Thyroid gland (tissue), 4 donors: ENCODE results near the gene IQGAP2. TPM values are rescaled to one million over a fixed set of nuclear protein-coding genes. Genes with fewer than 3 reads are reported as not detected.
"Not testable (repeated sequence)": the region's sequence is repeated elsewhere in the genome, so short reads cannot be mapped to it uniquely, and the experiment has no call there.

ENCODE experiments used
- DNase-seq, 2 donors: peaks; one replicate each; pipeline ENCODE4 v3.0.0-alpha.2; 2019
- H3K27ac ChIP-seq, 3 donors: fragments of 200-600 bp; sonication (generic); 1 replicate in 2 of 3; 2 replicates in 1 of 3; pipeline ENCODE4 v1.5.1; 2016 to 2019; ENCODE audit warnings: mild to moderate bottlenecking in 1 of 3, moderate library complexity in 1 of 3
- H3K27me3 ChIP-seq: fragments of 200-600 bp; sonication (generic); one replicate; pipeline ENCODE4 v1.5.1; 2019
- H3K36me3 ChIP-seq, 2 donors: fragments of 200-600 bp; sonication (generic); one replicate each; pipeline ENCODE4 v1.5.1; 2016 to 2019
- H3K4me1 ChIP-seq, 2 donors: fragments of 200-600 bp; sonication (generic); one replicate each; pipeline ENCODE4 v1.5.1; 2017 to 2019
- H3K4me3 ChIP-seq, 3 donors: fragments of 200-600 bp; sonication (generic); replicated peaks in 1 of 3; 1 replicate in 2 of 3; 2 replicates in 1 of 3; pipeline ENCODE4 v1.5.1; 2016; ENCODE audit warnings: mild to moderate bottlenecking in 1 of 3
- H3K9me3 ChIP-seq: fragments of 200-600 bp; sonication (generic); one replicate; pipeline ENCODE4 v1.5.1; 2017
- POLR2A ChIP-seq, 2 donors: fragments of 450-650 bp; IDR thresholded peaks; one replicate each; pipeline ENCODE4 v1.6.1; 2017; ENCODE audit warnings: antibody characterized with exemption in 2 of 2, mild to moderate bottlenecking in 2 of 2, moderate library complexity in 1 of 2
- WGBS, 2 donors: methylation state at CpG; one replicate each; pipeline ENCODE4 v1.1.5; 2017; 5-methylcytosine and 5-hydroxymethylcytosine counted together
- intact Hi-C: fragments of 100-400 bp; cut with DNase I; formaldehyde crosslinking; loops from one replicate; pipeline ENCODE4 v1.15.1; 2023
- total RNA-seq, 4 donors: library from RNA; depleted of rRNA; stranded (reverse); fragments of >200 nt; gene quantifications; one replicate each; pipeline ENCODE4 v1.2.3, GENCODE V29; 2016
- TF ChIP-seq, protein P1 (sequence below), 6 experiments: fragments of 200-600 bp in 3 of 6; fragments of 450-650 bp in 3 of 6; sonication (generic) in 3 of 6; IDR thresholded peaks; one replicate each; pipeline ENCODE4 v1.5.1; 2016 to 2019; ENCODE audit warnings: antibody characterized with exemption in 6 of 6, mild to moderate bottlenecking in 2 of 6, inconsistent platforms in 1 of 6, moderate library complexity in 1 of 6

The IQGAP2 gene
- total RNA-seq, 4 donors from 2014 or later = 55.1 to 85.5 (median 64.0) TPM

DNA sequence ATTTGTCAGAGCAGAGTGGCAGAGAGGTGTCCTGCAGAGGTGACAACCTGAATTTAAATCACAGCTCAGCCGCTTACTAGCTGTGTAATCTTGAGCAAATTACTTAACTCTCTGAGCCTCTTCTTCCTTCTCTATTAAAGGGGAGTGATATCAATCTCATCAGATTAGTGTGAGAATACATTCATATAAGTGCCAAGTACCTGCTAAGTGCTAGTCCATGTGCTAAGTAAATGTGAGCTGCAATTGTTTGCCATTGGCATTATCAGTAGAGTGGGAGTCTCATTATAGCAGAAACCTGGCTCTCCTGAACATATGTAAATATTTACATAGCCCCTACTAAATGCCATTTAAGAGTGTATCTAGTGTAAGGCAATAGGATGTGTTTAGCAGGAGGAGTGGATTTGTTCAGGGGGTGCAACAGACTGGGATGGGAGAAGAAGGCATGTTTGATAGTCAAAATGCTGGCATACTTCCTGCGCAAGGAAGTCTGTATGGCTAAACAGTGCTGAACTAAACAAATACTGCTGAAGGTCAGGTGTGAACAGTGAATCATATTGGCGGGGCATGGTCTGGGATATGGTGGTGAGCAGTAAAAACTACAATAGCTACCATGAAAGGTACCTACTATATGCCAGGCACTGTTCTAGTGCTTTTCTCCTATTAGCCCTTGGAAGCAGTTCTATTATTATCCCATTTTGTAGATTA is 145.6 kb downstream of the IQGAP2 start:
- H3K9me3 ChIP-seq = no peaks in the 10 kb centered on the region
- no peaks in the 10 kb centered on the region for H3K27me3 ChIP-seq
- H3K27ac ChIP-seq = peak overlapping the region in 2 of 3 donors; percentile 17 to 59
- H3K36me3 ChIP-seq = no peaks in the 10 kb centered on the region
- TF ChIP-seq, protein P1, sequence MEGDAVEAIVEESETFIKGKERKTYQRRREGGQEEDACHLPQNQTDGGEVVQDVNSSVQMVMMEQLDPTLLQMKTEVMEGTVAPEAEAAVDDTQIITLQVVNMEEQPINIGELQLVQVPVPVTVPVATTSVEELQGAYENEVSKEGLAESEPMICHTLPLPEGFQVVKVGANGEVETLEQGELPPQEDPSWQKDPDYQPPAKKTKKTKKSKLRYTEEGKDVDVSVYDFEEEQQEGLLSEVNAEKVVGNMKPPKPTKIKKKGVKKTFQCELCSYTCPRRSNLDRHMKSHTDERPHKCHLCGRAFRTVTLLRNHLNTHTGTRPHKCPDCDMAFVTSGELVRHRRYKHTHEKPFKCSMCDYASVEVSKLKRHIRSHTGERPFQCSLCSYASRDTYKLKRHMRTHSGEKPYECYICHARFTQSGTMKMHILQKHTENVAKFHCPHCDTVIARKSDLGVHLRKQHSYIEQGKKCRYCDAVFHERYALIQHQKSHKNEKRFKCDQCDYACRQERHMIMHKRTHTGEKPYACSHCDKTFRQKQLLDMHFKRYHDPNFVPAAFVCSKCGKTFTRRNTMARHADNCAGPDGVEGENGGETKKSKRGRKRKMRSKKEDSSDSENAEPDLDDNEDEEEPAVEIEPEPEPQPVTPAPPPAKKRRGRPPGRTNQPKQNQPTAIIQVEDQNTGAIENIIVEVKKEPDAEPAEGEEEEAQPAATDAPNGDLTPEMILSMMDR (IDR thresholded peaks at IDR 0.05) = no peak
- no peak for TF ChIP-seq POLR2A (IDR thresholded peaks at IDR 0.05)
- H3K4me1 ChIP-seq = peaks cover 23 to 32% of the 10 kb centered on the region in 2 donors
- no peak for DNase-seq
- intact Hi-C loops = no loop called here
- H3K4me3 ChIP-seq = no peak overlapping the region
- 90 to 95% methylated on average over 3 of the region's 3 CpGs for WGBS, 2 donors

DNA sequence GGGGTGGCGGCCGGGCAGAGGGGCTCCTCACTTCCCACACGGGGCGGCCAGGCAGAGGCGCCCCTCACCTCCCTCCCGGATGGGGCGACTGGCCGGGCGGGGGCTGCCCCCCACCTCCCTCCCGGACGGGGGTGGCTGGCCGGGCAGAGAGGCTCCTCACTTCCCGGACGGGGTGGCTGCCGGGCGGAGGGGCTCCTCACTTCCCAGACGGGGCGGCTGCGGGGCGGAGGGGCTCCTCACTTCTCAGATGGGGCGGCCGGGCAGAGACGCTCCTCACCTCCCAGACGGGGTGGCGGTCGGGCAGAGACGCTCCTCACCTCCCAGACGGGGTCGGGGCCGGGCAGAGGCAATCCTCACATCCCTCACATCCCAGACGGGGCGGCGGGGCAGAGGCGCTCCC is 147.8 kb downstream of the IQGAP2 start:
- H3K27me3 ChIP-seq, DNase-seq, H3K9me3 ChIP-seq, intact Hi-C loops, H3K4me3 ChIP-seq, H3K27ac ChIP-seq, H3K36me3 ChIP-seq: not testable (repeated sequence)
- peaks cover 23 to 29% of the 10 kb centered on the region in 2 donors for H3K4me1 ChIP-seq
- WGBS, 2 donors = 97 to 99% methylated on average over 14 to 19 of the region's 34 CpGs

DNA sequence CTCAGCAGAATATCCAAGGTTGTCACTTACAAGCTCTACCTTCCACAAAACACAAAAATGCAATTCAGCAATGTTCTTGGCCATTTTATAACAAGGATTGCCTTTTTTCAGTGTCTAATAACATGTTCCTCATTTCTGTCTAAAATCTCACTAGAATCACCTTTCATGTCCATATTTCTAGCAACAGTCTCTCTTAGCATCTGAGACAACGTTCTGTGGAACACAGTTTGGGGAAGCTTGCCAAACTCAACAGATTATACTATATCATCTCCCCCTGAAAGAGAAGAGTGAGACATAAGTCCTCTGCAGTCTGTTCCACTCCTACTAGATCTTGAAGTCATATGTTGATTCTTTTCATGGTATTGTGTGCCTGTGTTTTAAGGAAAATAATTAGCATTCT is 149.5 kb downstream of the IQGAP2 start:
- no peak overlapping the region for H3K4me3 ChIP-seq
- H3K36me3 ChIP-seq = no peaks in the 10 kb centered on the region
- 68 to 88% methylated on average over 1 of the region's 1 CpG for WGBS, 2 donors
- no peaks in the 10 kb centered on the region for H3K9me3 ChIP-seq
- no peak for TF ChIP-seq POLR2A (IDR thresholded peaks at IDR 0.05)
- TF ChIP-seq, protein P1 (IDR thresholded peaks at IDR 0.05) = no peak
- H3K4me1 ChIP-seq = peaks cover 18 to 39% of the 10 kb centered on the region in 2 donors
- intact Hi-C loops = no loop called here
- no peaks in the 10 kb centered on the region for H3K27me3 ChIP-seq
- DNase-seq = no peak
- no peak overlapping the region for H3K27ac ChIP-seq

DNA sequence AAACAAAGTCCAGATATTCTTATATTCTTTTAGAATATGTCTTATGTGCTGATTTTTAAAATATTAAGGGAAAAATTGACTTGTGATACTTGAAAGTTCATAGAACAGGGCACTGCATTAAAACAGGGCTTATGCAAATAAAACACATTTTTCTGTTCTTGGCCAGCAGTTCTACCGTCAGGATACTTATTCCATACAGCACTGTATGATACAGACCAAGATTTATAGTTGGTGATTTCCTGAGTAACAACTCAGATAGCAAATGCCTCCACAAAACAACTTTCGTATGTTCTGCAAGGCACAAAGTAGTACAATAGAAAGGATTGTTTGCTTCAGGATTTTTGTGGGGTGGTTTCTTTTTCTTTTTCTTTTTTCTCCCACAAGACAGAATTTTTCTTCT is 150.2 kb downstream of the IQGAP2 start:
- Histone ChIP-seq H3K4me3 (no peak overlapping the region), H3K4me1 (peaks cover 11 to 32% of the 10 kb centered on the region in 2 donors), H3K27ac (no peak overlapping the region), H3K9me3 (no peaks in the 10 kb centered on the region), H3K27me3 (no peaks in the 10 kb centered on the region), H3K36me3 (no peaks in the 10 kb centered on the region)
- TF ChIP-seq POLR2A (IDR thresholded peaks at IDR 0.05) = no peak
- TF ChIP-seq, protein P1 (IDR thresholded peaks at IDR 0.05) = no peak
- no peak for DNase-seq
- intact Hi-C loops = no loop called here
- 86 to 87% methylated on average over 2 of the region's 2 CpGs for WGBS, 2 donors

DNA sequence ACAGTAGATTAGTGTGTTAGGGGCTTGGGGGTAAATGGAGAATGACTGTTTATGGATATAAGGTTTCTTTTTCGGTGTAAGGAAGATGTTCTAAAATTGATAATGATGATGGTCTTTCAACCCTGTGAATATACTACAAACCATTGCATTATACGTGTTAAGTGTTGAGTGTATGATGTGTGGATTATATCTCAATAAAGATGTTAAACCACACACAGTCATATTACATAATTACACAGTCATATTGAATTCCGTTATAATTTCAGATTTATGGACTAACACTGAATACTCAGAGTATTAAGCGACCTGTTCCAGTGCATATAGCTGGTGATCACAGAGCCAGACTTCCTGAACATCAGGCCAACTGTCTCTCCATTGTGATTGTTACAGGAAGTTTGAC is 152.0 kb downstream of the IQGAP2 start:
- DNase-seq = no peak
- intact Hi-C loops = no loop called here
- no peak for TF ChIP-seq POLR2A (IDR thresholded peaks at IDR 0.05)
- TF ChIP-seq, protein P1 (IDR thresholded peaks at IDR 0.05) = no peak
- Histone ChIP-seq H3K27ac (no peak overlapping the region), H3K27me3 (no peaks in the 10 kb centered on the region), H3K9me3 (no peaks in the 10 kb centered on the region), H3K36me3 (no peaks in the 10 kb centered on the region), H3K4me3 (no peak overlapping the region), H3K4me1 (peaks cover 0 to 14% of the 10 kb centered on the region in 2 donors)
- WGBS, 2 donors = 92 to 93% methylated on average over 4 of the region's 4 CpGs
